ENCODE results near the gene TRPV5. TPM values are rescaled to one million over a fixed set of nuclear protein-coding genes. Genes with fewer than 3 reads are reported as not detected.
A peak's percentile ranks its signal among the peaks of the same experiment; 100 is the strongest.

Gene TRPV5
- total RNA-seq, 6 experiments from 2014 or later, result not detected

DNA sequence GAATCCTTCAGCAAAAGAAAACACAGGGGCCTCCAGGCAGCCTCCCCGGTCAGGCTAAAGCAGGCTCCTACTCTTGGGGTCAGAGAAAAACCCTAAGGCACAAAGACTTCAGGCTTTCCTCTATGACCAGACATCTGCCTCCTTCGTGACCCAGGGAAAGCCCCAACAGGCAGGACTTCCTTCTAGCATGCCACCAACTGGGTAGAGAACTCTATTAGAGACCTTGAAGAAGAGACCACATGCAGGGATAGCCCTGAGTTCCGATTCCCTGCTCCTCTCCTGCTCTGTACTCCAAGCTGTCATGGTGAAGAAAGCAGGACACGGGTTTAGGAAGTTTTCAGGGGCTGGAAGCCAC, 49.3 kb downstream of the TRPV5 start:
- intact Hi-C loops (cut with DNase I), result no loop called here
- Histone ChIP-seq H3K27me3 (no peaks in the 10 kb centered on the region), H3K27ac (no peak overlapping the region), H3K9me3 (no peaks in the 10 kb centered on the region), H3K36me3 (no peaks in the 10 kb centered on the region), H3K4me3 (no peak overlapping the region), H3K4me1 (no peaks in the 10 kb centered on the region)
- TF ChIP-seq, protein P1, sequence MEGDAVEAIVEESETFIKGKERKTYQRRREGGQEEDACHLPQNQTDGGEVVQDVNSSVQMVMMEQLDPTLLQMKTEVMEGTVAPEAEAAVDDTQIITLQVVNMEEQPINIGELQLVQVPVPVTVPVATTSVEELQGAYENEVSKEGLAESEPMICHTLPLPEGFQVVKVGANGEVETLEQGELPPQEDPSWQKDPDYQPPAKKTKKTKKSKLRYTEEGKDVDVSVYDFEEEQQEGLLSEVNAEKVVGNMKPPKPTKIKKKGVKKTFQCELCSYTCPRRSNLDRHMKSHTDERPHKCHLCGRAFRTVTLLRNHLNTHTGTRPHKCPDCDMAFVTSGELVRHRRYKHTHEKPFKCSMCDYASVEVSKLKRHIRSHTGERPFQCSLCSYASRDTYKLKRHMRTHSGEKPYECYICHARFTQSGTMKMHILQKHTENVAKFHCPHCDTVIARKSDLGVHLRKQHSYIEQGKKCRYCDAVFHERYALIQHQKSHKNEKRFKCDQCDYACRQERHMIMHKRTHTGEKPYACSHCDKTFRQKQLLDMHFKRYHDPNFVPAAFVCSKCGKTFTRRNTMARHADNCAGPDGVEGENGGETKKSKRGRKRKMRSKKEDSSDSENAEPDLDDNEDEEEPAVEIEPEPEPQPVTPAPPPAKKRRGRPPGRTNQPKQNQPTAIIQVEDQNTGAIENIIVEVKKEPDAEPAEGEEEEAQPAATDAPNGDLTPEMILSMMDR (IDR thresholded peaks at IDR 0.05), result no peak
- no peak for TF ChIP-seq POLR2A (IDR thresholded peaks at IDR 0.05)
- no CpG with 5 or more reads among the region's 4 CpGs for WGBS (ENCODE audit: insufficient coverage, low coverage, low lambda C conversion rate, missing lambda C conversion rate)
- DNase-seq, result peak in 1 of 3 donors; percentile 16
- no peak for ATAC-seq

DNA sequence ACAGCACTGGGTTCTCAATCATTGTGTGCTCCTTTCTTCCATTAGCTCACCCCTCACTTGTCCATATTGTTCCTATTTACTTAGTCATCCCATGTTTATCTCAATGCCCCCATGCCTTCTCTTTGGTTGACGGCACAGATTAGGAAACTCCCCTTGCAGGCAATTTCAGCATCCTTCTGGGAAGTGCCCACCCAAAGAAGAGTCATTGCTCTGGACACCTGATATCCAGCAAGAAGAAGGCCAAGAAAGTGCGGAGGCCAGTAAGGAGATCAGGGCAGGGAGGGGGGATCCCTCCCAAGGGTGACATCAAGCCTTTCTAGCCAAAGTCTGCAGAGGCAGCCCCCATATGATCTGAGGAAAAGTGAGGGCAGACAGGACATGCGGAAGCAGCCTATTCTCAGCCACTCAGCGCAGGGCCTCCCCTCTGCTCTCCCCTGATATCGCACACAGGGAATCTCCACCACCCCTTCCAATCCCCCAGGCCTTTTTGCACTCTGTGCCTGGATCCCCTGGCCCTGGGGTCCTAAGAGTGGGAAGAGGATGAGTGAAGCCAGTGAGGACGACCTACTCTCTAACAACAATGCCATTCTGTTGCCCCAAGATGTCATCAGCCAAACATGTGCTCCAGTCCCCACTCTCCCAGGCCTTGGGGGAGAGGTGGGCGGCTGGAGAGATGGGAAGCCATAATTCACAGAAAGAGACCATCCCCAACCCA, 49.8 kb downstream of the TRPV5 start:
- peak in 2 of 3 donors; percentile 17 to 22 for DNase-seq
- H3K4me3 ChIP-seq, result no peak overlapping the region

DNA sequence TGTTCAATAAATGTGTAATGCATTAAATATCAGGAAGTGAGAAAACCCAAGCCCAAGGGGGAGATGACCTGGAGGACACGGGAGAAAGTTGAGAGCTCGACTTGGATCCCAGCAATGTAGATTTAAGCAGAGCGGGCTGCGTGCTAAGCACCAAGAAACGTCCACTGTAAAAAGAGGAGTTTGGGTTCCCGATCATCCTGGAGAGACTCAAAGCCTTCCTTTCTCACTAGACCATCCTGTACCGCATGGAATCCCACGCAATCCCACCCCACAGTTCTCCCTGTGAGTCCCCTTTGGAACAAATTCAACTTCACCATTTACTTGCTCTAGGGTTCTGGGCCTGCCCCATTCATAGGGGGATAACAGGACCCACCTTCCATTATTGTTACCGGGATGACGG, 50.4 kb downstream of the TRPV5 start:
- no peak for ATAC-seq
- no peak overlapping the region for H3K4me3 ChIP-seq

More for the DNA sequence above, 49.8 kb downstream of the TRPV5 start:
- Histone ChIP-seq H3K9me3 (no peaks in the 10 kb centered on the region), H3K27ac (no peak overlapping the region), H3K27me3 (no peaks in the 10 kb centered on the region), H3K36me3 (no peaks in the 10 kb centered on the region), H3K4me1 (no peaks in the 10 kb centered on the region)
- TF ChIP-seq, protein P1 (IDR thresholded peaks at IDR 0.05), result no peak
- no peak for TF ChIP-seq POLR2A (IDR thresholded peaks at IDR 0.05)
- no peak for ATAC-seq
- WGBS (ENCODE audit: insufficient coverage, low coverage, low lambda C conversion rate, missing lambda C conversion rate), result 31% methylated on average over 3 of the region's 7 CpGs
- intact Hi-C loops (cut with DNase I), result no loop called here

DNA sequence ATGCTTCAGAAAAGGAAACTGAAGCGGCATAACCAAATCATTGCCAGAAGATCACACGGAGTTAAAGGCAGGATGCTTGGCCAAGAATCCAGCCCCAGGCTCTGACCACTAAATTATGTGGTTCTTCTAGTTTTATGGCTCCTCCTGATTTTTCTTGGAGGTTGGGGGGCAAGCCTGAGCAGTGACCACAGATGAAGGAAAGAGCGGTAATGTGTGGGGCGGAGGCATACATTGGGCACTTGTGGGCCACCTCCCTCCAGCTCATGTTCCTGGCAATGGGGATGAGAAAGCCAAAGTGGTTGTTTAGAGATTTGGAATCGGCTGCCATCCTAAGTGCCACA, 51.2 kb downstream of the TRPV5 start:
- no peak overlapping the region for H3K27ac ChIP-seq
- 56% methylated on average over 4 of the region's 5 CpGs for WGBS (ENCODE audit: insufficient coverage, low coverage, low lambda C conversion rate, missing lambda C conversion rate)
- H3K9me3 ChIP-seq, result no peaks in the 10 kb centered on the region
- peak in 1 of 3 donors; percentile 5 for DNase-seq
- ATAC-seq, result no peak
- H3K4me3 ChIP-seq, result no peak overlapping the region
- no peaks in the 10 kb centered on the region for H3K4me1 ChIP-seq
- intact Hi-C loops (cut with DNase I), result no loop called here
- H3K27me3 ChIP-seq, result no peaks in the 10 kb centered on the region
- no peaks in the 10 kb centered on the region for H3K36me3 ChIP-seq
- no peak for TF ChIP-seq POLR2A (IDR thresholded peaks at IDR 0.05)
- TF ChIP-seq, protein P1 (IDR thresholded peaks at IDR 0.05), result no peak

More for the DNA sequence above, 50.4 kb downstream of the TRPV5 start:
- intact Hi-C loops (cut with DNase I), result no loop called here
- Histone ChIP-seq H3K27me3 (no peaks in the 10 kb centered on the region), H3K36me3 (no peaks in the 10 kb centered on the region), H3K4me1 (no peaks in the 10 kb centered on the region), H3K9me3 (no peaks in the 10 kb centered on the region), H3K27ac (no peak overlapping the region)
- WGBS (ENCODE audit: insufficient coverage, low coverage, low lambda C conversion rate, missing lambda C conversion rate), result 49% methylated on average over 6 of the region's 10 CpGs
- DNase-seq, result peak in 1 of 3 donors; percentile 0
- no peak for TF ChIP-seq POLR2A (IDR thresholded peaks at IDR 0.05)
- TF ChIP-seq, protein P1 (IDR thresholded peaks at IDR 0.05), result no peak
